NCI-H2107 (cell line): Measurements from ENCODE around the gene CMC2.

Experiments used
- DNase-seq: peaks from one replicate; lab custom pipeline; 2025; lab: John Stamatoyannopoulos, UW

Gene CMC2

DNA sequence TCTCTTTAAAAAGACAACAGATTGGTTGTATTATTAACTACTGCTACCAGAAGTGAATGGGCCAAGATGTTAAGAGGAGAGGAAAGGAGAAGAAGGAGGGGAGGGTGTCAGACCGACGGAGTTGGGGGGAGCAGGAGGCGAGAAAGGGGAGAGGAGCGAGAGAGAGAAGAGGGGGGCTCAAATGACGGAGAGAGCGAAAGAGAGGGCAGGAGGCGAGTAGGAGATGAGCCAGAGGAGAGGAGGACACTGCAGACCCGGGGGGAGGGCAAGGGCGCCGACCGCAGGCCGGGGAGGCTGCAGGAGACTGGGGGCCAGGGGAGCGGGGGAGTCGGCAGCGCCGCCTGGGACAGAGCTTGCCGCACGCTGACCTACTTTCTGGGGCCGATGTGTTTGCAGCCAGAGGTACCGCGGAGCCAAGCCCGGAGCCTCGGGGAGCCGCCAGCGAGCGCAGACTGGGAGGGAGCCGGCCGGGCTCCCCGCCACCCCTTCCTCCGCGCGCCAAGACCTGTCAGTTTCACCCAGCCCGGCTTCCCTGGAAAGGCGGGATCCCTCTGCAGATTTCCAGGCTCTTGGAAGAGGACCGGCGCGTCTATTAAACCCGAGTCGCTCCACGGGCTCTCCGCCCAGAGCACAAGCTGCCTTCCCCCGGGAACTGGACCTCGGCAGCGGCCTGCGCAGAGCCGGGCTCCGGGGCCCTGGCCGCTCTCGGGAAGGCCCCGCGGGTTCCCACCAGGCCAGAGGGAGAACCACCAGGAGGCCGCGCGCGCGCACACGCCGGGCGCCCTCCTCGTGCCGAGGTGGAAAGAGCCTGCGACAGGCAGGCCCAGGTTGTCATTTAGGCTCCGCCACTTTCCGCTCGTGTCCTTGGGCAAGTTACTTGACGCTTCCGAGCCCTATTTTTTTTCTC is 74.6 kb downstream of the CMC2 start:
- no peak for DNase-seq

DNA sequence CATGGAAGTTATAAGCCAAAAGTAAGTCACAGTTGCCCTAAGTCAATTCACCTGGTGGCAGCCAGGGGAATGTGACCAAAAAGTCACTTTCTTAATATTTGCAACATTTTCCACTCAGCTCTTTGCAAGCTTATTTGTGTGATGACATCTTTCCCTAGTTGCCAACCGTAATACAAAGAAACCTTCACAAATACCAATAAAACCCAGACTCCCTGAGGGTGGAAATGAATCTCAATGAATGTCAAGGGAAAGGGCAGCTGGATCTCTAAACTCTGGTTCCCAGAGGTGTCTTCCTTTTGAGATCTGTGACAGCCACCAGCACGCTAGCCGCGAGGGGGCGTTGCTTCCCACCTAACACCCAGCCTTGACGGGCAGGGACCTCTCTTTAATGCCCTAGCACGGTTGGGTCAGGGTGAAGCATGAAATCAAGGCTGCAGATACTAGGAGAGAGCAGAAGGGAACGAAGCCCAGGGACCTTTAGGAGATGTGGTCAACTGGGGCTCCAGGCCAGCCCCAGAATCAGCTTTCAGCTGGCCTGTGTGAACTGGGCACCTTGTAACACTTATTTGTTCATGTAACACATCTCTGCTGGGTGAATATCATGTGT is 82.2 kb downstream of the CMC2 start:
- no peak for DNase-seq

DNA sequence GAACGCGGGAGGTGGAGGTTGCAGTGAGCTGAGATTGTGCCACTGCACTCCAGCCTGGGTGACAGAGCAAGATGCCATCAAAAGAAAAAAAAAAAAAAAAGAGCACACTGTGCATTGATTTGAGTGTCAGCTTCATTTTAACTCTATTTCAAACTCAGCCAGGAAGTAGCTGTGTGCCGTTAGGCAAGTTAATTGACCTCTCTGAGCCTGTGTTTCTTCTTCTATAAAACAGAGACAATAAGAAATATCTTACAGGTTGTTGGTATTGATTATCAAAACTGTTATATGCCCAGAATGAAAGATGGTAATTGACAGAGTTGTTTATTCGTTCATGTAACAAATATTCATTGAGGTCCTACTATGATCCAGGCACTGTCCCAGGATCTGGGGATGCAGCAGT is 83.3 kb downstream of the CMC2 start:
- DNase-seq, result no peak
